PFSK-1 (cell line): ENCODE data around the gene KRTAP19-1. TPM values are rescaled to one million over a fixed set of nuclear protein-coding genes. Genes with fewer than 3 reads are reported as not detected.

Source experiments
- FOXP2 ChIP-seq: optimal IDR thresholded peaks from 2 replicates; pipeline ENCODE3; 2011; ENCODE audit warnings: borderline replicate concordance, control low read depth, inconsistent platforms; ENCODE audit not compliant: insufficient read depth; ENCODE audit errors: extremely low read length, extremely low read depth
- POLR2AphosphoS5 ChIP-seq: IDR thresholded peaks from 2 replicates; pipeline ENCODE4 v1.6.1; 2012; ENCODE audit warnings: low read depth, mild to moderate bottlenecking, control low read depth, low read length, moderate library complexity
- SIN3A ChIP-seq: IDR thresholded peaks from 2 replicates; pipeline ENCODE4 v1.6.1; 2012; ENCODE audit warnings: mild to moderate bottlenecking, low read length, moderate library complexity, borderline replicate concordance; ENCODE audit not compliant: insufficient read depth
- TAF1 ChIP-seq: IDR thresholded peaks from 2 replicates; pipeline ENCODE4 v1.6.1; 2012; ENCODE audit warnings: low read length, control low read depth, borderline replicate concordance; ENCODE audit not compliant: insufficient read depth
- polyA plus RNA-seq: library from polyadenylated mRNA; unstranded; fragments of >200 nt; gene quantifications from one replicate; pipeline ENCODE4 v1.2.1, GENCODE V29; 2012; ENCODE audit warnings: low read depth, missing spikeins; ENCODE audit not compliant: insufficient read length
- TF ChIP-seq, protein P1 (sequence below), 2 experiments: IDR thresholded peaks; 2 replicates each; pipeline versions ENCODE4 v1.6.1 to v1.8.0; 2011 to 2012; ENCODE audit warnings: low read depth in 2 of 2, low read length in 2 of 2, control low read depth in 1 of 2, inconsistent platforms in 1 of 2, mild to moderate bottlenecking in 1 of 2, moderate library complexity in 1 of 2; ENCODE audit not compliant: insufficient read depth in 1 of 2

Gene KRTAP19-1
- polyA plus RNA-seq = not detected

DNA sequence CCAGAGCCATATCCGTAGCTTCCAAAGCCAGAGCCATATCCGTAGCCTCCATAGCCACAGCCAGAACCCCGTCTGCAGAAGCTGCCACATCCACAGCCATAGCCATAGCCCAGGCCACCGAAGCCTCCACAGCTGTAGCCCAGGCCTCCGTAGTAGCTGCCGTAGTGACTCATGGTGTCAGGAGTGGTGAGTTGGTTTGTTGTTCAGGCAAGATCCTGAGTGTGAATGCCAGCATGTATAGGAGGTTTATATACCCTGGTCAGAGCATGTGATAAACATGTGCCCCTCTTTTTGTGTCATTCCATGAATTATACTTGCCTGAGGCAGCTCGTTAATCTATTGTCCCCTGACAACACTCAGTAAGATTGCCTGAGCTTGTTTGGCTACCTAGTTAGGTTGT lies at the start of gene KRTAP19-1:
TSS of gene KRTAP19-1 (minus strand) at position 223 of the 400 bp plus-strand sequence. CDS start at position 173, 50 bp downstream.
- TF ChIP-seq FOXP2 (no peak), SIN3A (no peak), TAF1 (no peak)
- TF ChIP-seq, protein P1, sequence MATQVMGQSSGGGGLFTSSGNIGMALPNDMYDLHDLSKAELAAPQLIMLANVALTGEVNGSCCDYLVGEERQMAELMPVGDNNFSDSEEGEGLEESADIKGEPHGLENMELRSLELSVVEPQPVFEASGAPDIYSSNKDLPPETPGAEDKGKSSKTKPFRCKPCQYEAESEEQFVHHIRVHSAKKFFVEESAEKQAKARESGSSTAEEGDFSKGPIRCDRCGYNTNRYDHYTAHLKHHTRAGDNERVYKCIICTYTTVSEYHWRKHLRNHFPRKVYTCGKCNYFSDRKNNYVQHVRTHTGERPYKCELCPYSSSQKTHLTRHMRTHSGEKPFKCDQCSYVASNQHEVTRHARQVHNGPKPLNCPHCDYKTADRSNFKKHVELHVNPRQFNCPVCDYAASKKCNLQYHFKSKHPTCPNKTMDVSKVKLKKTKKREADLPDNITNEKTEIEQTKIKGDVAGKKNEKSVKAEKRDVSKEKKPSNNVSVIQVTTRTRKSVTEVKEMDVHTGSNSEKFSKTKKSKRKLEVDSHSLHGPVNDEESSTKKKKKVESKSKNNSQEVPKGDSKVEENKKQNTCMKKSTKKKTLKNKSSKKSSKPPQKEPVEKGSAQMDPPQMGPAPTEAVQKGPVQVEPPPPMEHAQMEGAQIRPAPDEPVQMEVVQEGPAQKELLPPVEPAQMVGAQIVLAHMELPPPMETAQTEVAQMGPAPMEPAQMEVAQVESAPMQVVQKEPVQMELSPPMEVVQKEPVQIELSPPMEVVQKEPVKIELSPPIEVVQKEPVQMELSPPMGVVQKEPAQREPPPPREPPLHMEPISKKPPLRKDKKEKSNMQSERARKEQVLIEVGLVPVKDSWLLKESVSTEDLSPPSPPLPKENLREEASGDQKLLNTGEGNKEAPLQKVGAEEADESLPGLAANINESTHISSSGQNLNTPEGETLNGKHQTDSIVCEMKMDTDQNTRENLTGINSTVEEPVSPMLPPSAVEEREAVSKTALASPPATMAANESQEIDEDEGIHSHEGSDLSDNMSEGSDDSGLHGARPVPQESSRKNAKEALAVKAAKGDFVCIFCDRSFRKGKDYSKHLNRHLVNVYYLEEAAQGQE (IDR thresholded peaks at IDR 0.05; ENCODE audit: insufficient read depth in 1 of 2, low read depth in 2 of 2, low read length in 2 of 2) = no peak

DNA sequence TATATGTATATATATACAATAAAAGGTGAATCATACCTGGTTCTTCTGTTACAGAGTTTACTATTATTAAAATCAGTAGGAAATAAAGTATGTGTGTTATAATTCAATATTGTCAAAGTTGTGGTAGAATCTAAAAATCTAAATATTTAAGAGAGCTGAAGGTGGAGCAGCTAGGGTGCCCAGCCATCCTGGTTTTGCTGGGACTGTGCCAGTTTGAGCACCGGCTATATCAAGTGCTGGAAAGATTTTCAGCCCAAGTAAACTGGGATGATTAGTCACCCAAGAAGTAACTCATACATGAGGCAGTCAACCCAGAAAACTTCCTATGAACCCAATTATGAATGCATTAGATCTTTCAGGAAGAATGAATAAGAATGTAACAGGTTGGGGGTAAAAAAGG lies 38.7 kb upstream of the KRTAP19-1 start:
- TF ChIP-seq FOXP2 (no peak), POLR2AphosphoS5 (no peak), TAF1 (no peak), SIN3A (no peak)
- TF ChIP-seq, protein P1 (IDR thresholded peaks at IDR 0.05; ENCODE audit: insufficient read depth in 1 of 2, low read depth in 2 of 2, low read length in 2 of 2) = no peak

DNA sequence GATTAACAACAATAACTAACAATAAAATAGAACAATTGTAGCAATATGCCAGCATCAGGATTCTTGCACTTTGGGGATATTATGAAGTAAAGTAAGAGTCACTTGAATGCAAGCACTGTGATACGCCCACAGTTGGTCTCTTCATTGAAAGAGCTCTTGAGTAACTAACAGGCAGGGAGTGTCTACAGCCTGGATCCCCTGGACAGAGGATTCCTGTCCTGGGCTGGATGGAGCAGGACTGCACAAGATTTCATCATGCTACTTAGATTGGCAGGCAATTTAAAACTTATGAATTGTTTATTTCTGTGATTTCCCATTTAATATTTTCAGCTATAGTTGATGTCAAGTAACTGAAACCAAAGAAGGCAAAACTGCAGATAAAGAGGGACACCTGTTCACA lies 35.5 kb upstream of the KRTAP19-1 start:
- TF ChIP-seq, protein P1 (IDR thresholded peaks at IDR 0.05; ENCODE audit: insufficient read depth in 1 of 2, low read depth in 2 of 2, low read length in 2 of 2) = no peak
- TF ChIP-seq TAF1 (no peak), FOXP2 (no peak), SIN3A (no peak), POLR2AphosphoS5 (no peak)

DNA sequence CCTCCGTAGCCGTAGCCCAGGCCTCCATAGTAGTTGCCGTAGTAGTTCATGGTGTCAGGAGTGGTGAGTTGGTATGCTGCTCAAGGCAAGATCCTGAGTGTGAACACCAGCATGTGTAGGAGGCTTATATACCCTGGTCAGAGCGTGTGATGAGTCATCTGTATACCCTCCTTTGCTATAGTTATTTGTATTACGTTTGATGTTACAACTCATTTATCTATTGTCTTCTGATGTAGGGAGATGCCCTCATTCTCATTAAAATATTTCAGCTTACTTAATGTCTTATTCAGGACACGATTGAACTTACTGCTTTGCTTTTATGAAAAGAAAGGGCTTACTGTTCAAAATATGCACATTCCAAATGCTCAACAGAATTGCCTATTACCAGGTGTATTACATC lies 21.9 kb upstream of the KRTAP19-1 start, which contains the start of gene KRTAP19-5:
TSS of gene KRTAP19-5 (minus strand) at position 101 of the 400 bp plus-strand sequence. CDS start at position 50, 51 bp downstream.
- no peak for TF ChIP-seq TAF1
- TF ChIP-seq SIN3A = no peak
- TF ChIP-seq FOXP2 = no peak
- no peak for TF ChIP-seq POLR2AphosphoS5
- TF ChIP-seq, protein P1 (IDR thresholded peaks at IDR 0.05; ENCODE audit: insufficient read depth in 1 of 2, low read depth in 2 of 2, low read length in 2 of 2) = no peak

DNA sequence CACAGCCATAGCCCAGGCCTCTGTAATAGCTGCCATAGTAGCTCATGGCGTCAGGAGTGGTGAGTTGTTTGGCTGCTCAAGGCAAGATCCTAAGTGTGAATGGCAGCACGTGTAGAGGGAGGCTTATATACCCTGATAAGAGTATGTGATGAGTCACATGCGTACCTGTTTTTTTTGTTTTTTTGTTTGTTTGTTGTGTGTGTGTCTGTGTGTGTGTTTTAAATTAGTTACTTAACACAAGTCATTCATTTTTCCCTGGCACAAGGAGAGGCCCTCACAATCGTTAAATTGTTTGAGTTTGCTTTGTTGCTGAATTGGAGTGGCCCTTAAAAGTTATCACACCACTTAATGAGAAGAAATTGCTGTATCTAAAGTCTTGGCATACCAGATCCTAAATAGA lies 16.9 kb upstream of the KRTAP19-1 start, which contains the start of gene KRTAP19-4:
TSS of gene KRTAP19-4 (minus strand) at position 101 of the 400 bp plus-strand sequence. CDS start at position 46, 55 bp downstream.
- TF ChIP-seq, protein P1 (IDR thresholded peaks at IDR 0.05; ENCODE audit: insufficient read depth in 1 of 2, low read depth in 2 of 2, low read length in 2 of 2) = no peak
- no peak for TF ChIP-seq SIN3A
- no peak for TF ChIP-seq POLR2AphosphoS5
- no peak for TF ChIP-seq FOXP2
- no peak for TF ChIP-seq TAF1
